Measurements from ENCODE around the gene NUP50.

- TF ChIP-seq CTCF (IDR thresholded peaks at IDR 0.05), result no peak
- TF ChIP-seq EZH2 (IDR thresholded peaks at IDR 0.05; ENCODE audit: borderline replicate concordance, insufficient read depth, low read depth, low read length, poor library complexity, severe bottlenecking), result no peak
Observed at GRCh38 chr22:45235101-45235777, 71.5 kb downstream of the NUP50 start.
